ENCODE measurements around the gene PARD3B. TPM values are rescaled to one million over a fixed set of nuclear protein-coding genes. Genes with fewer than 3 reads are reported as not detected.

The PARD3B gene
- total and polyA plus RNA-seq, 2 of the 8 experiments (the other 6 are each of a cell fraction or from before 2014, with no cell fraction given) = 1.2 to 5.7 TPM

GRCh38 chr2:204984518-204984917, 439.2 kb downstream of the PARD3B start (continued):
- no peak for TF ChIP-seq CHD7 (IDR thresholded peaks at IDR 0.05; ENCODE audit: insufficient replicate concordance, low read length)
- no peak for TF ChIP-seq KDM1A (IDR thresholded peaks at IDR 0.05; ENCODE audit: borderline replicate concordance, low read length)
- no peak for TF ChIP-seq CBX8 (IDR thresholded peaks at IDR 0.05; ENCODE audit: borderline replicate concordance, low read depth, low read length)
- TF ChIP-seq POU5F1 (IDR thresholded peaks at IDR 0.05; ENCODE audit: low read depth, low read length) = no peak
- no peak for TF ChIP-seq RAD21 (IDR thresholded peaks at IDR 0.05 in 1 of 2, conservative IDR thresholded peaks at IDR 0.05 in 1 of 2; ENCODE audit: low read depth in 2 of 2, low read length in 2 of 2)

Measured in H1 (cell line).